HL-60/S4 treated with phorbol 12-myristate 13-acetate at 8.2 ng/mL for 4 days and 3 days (cell line): Measurements from ENCODE around the gene ZBTB16.

ENCODE experiments used
- in situ Hi-C: fragments of 300-500 bp; cut with MboI; formaldehyde crosslinking; loops from 2 replicates; pipeline ENCODE4 v1.15.0; 2022; ENCODE audit warnings: low sequenced_read_pairs

ZBTB16 gene

DNA sequence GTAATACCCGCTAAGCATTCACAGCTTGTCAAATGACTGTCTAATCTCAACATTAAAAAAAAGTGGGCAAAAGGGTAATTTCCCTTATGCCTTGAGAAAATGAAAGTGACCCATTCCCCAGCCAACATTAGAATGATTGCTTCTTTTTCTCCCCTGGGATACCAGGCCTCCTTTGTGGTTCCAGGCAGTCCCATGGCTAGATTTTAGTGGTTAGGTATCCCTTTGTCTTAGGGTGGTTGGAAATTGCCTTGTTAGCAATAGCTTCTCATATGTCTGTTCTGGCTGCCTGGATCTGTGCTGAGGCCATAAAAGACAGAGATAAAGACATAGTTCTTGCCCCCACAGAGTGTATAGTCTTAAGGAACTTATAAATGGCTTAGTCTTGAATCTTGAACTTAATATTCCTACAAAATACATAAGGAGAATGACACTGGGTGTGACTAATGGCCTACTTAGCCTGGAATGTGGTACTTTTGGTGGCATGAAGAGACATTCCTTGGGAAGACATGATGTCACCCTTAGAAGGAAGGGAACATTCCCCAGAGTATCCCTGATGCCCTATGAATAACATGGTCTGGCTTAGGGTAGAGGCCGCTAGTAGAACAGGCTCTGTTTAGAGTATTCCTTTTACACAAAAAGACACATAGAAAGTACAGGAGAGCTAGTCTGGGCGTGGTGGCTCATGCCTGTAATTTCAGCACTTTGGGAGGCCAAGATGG lies 90.3 kb downstream of the ZBTB16 start:
- in situ Hi-C loops: no loop called here

DNA sequence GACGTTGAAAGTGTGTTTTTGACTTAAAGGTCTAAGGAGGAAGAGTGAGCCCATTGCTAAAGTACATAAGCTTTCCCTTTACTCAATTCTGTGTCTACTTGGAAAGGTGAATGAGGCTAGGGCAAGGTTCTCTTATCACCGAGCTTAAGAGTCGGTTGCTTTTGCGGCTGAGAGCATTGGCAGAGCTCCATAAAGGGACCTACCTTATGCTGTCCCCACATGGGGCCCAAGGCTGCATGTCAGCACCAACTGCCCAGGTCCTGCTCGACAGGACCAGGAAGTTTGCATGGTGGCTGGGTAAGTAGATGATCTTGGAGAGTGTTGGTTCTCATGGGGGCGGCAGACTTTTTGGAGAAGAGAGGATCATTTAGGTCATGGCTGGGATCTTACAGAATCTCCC lies 91.2 kb downstream of the ZBTB16 start:
- in situ Hi-C loops: no loop called here

DNA sequence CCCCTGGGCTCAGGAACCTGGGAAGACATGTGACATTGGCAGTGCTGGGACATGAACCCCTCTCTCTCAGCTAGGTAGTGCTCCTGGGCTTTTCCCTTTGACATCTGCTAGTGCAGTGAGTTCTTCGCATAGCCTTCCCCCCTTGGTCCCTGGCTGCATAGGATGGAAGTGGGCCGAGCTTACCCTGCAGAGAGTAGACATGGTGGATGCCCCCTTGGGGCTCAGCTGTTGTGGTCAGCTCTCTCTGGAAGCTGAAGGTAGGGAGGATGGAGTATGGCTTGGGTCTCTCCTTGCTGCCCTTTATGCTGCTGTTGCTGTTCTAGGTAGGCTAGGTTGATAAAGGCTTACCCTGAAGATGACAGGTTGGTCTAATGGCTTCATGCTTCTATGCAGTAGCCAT lies 92.1 kb downstream of the ZBTB16 start:
- in situ Hi-C loops: no loop called here

DNA sequence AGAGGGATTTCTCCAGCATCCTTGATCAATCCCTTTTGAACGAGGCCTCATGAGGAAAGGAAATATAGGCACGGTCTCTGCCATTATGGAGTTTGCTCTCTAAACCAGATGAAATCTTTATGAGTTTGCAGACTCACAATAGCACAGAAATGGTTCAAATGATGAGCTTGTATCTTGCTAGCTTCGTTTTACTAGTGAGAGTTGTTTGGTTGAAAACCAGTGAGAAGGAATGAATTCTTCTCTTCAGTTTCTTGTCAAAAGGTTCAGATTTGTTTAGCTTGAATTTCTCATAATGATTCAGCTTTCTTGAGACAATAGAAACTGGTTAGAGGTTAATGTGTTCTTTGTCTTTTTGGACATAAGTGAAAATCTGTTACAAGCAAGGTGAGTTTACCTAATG lies 92.7 kb downstream of the ZBTB16 start:
- in situ Hi-C loops: no loop called here

DNA sequence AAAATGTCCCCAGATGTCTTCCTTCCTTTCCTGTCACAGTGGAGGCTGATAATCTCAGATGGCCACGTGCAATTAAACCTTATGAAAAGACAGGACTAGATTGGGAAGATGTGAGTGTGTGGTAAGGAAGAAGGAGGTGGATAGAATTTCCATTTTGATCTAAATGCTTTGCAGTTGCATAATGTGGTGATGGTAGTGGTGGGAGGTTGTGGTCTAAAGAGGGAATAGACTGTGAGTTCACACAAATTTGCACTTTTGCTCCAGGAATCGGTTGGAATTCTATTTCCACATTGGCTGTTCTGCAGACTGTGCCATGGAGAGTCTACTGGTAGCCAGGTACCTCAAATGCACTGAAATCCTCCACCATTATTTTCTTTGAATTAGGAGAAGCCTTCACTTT lies 93.3 kb downstream of the ZBTB16 start:
- in situ Hi-C loops: no loop called here

DNA sequence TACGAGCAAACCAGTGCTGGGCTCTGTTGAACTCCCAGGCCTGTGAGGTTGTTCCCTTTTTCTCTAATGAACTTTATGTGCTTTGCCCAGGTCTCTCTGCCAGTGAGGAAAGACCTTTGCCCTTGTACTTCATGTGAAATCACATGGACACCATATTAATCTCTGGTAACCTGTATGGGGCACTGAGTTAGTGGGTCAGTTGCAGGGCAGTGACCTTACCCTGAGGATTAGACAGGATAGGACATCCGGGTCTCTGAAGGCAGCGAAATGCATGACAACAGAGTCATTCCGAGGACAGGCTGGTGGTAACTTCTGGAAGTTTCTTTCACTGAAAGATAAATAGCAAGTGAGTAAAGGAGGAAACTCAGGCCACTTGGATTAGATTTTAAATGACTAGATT lies 93.7 kb downstream of the ZBTB16 start:
- in situ Hi-C loops: no loop called here

DNA sequence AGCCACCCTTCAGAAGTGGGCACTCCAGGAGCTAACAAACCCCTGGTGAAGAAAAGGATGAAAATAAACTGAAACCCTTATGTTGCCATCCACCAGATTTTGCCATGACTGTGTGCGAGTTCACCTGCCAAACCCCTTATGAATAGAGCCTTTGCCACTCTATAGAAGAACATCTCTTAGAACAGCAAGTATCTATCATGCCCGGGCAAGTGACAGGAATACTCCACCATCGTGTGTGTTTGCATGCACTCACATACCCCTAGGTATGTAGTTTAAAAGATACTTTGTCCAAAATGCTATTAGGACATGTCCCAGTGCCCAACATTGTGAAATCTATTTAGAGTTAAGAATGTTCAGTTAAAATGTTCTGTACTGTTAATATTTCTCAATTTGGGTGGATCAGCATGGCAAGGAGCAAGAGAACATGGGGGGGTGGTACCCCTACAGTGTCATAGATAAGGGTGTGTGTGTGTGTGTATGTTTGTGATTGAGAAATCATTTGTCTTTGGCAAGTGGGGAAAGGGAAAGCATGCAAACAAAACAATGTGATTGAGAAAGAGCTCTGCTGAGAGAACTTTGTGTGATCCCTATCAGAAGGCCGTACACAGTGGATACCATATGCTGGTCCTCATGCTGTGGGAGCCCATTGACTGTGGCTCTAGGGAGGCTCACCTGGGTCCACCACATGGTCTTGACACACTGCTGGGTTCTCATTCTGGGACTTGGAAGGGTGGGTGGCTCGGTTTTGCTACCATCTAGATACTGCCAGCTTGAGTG lies 94.9 kb downstream of the ZBTB16 start:
- in situ Hi-C loops: no loop called here

DNA sequence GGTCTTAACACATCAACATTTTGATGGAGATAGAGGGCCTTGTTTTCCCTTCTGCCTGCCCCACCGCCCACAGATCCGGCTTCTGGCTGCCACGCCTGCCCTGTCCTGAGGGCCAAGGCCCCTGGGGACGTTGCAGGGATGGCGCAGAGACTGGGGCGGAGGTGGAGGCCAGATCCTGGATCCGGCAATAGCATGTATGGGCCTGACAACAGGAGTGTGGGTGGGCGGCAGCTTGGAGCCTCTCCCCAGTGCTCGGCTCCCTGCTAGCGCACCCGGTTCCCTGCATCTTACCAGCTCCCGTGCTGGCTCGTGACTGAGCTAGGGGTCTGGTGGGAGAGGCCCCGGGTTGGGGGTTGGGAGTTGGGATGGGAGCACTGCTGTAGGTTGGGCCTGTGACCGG lies 95.6 kb downstream of the ZBTB16 start:
- in situ Hi-C loops: no loop called here

DNA sequence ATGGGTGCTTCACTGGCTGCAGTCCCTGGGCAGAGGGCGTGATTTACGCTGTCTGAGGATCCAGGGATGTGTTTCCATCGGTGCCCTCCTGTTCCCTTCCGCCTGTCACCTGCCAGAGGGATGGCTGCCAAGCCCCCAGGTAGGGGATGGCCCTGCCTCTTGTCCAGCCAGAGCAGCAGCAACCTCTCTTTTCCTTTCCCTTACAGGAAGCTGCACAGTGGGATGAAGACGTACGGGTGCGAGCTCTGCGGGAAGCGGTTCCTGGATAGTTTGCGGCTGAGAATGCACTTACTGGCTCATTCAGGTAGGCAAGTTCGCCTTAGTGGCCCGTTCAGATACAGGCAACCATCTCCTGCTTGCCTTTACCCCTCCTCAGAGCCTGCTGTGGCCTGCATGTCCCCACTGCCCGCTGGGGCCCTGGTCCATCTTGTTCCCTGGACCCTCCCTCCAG lies 96.6 kb downstream of the ZBTB16 start:
- in situ Hi-C loops: no loop called here

DNA sequence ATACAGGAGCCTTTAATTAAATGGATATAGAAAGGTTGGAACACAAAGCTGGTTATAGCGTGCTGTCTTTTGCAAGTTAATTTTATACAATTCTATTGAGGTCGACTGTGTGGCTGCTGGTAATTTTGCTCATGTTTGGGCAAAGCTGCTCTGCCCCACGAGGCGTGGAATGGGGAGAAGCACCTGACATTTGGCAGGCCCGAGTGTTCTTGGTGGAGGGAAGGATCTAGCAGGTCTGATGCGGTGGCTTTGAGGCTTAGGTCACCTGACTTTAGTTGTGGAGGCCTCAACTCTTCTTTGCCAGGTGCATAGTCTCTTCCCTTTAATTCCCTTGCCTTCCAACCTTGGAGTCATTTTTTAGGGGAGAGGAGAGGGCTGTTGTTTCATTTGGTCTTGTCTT lies 97.3 kb downstream of the ZBTB16 start:
- in situ Hi-C loops: no loop called here

DNA sequence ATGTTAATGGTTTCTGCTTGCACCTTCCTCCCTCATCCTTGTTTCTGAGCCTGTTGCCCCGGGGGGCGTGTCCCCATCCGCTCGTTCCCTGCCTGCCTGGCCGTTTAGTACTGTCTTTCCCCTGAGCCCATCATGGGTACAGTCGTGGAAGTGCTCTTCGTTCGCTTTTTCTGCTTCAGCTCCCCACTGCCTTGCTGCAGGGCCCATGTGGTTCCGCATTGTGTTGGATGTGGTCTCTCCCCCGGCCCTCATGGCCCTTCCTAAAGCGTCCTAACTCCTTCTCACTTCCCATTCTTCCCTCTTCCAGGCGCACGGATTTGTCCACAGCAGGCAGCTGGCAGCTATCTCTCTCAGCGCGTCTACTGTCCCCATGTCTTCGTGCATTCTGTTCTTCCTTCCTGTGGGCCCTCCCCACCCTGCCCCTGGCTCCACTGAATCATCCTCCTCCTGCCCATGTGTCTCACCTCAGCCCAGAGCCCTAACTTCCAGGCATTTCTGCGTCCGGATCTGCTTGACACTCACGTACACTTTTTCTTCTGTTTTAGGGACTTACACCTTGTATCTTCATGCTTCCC lies 98.1 kb downstream of the ZBTB16 start:
- in situ Hi-C loops: no loop called here

DNA sequence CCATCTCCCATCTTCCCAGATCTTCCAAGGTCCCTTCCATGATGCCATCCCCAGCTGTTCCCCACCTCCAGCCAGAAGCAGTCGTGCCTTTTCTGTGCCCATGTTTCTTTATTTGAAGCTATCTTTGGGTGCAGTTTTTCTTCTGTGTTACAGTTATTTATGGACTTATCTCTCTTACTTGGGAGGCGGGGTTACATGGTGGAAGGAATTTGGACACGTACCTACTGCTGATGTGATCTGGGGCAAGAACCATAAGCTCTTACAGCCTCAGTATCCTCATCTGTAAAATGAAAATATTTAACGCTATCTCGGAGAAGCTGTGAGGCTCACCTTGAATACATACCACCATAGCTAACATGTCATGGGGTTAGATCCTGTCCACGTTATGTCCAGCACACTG lies 98.9 kb downstream of the ZBTB16 start:
- in situ Hi-C loops: no loop called here

DNA sequence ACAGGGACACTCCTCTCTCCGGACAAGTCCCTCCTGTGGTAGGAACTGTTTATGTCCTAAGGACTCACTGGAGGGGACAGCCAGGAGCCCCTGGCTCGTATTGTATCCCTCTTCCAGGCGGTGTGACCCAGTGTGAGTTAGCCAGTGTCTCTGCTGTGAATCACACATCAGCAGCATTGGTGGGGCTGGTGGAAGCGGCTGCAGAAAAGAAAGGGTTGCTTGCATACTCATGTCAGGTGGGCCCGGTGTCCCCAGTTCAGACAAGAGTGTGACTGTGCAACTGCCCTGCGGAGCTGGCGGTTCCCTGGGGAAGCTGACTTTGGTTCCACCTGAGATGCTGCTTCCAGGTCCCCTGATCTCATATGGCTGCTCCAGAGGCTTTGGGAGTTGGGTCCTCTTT lies 99.4 kb downstream of the ZBTB16 start:
- in situ Hi-C loops: no loop called here

DNA sequence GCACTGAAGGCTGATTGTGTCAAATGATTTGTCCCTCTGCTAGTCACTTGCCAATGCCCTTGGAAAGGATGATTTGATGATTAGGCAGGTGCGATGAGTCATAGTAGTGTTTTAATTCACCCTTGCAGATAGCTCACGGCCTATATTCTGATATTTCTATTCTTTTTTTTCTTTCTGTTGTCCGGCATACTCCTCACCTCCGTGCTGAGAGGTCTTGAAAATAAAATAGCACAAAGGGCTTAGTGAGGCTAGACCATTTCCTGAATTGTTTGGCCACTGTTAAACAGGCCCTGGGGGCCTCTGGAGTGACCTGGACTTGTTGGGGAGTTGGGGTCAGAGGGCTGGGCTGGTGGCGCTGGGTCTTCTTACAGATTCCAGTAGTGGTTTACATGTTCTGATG lies 99.8 kb downstream of the ZBTB16 start:
- in situ Hi-C loops: no loop called here

DNA sequence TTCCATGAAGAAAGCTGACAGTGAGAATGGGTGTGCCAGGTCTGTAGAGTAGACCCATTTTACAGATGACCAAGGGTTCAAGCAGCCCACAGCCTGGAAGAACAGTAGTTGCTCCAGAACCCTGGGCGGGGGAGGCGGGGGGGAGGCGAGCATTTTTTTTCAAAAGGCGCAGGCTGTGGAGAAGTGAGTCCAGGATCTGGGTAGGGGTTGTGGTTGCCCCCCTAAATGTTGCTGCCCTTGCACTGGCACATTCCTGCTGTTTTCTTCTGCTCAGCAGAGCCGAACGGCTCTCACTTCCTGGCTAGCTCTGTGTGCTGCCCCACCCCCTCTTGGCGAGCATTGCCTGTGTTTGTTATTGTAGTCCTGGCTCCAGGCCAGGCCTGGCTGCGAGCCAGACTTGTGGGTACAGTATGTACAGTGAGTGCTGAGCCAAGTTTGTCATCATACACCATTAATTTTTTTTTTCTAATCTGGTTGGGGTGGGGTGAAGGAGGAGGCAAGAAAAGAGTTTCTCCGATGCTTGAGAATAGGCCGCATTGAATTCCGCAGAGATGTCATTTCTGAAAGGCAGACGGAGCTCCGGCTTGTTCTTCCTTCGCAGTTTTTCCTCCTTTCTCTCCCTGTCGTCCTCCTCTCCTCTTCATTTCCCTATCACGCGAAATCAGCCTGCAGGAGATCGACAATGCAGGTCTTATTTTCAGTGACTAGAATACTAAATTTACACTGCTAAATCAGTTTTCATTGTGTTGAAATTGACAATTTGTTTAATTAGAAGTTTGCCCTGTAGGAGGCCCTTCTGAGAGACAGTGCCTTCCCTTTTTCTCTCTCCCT lies 100.5 kb downstream of the ZBTB16 start:
- in situ Hi-C loops: no loop called here

DNA sequence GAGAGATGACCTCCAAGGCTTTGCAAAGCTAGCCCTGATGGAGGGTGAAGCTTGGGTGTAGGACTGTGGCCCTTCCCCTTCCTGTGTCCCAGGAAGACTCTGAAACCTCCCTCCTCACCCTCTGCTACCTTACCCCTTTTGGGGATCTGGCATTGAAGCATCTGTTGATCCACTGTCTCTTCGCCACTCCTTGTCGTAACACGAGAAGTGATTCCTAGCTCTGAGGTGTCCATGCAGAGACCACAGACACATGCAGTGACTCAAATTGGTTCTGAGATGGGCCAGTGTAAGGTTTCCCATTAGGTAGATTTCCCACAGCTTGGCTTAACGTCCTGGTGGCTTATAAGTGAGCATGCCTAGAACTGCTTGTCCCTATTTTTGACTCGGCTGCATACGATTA lies 101.4 kb downstream of the ZBTB16 start:
- in situ Hi-C loops: no loop called here

DNA sequence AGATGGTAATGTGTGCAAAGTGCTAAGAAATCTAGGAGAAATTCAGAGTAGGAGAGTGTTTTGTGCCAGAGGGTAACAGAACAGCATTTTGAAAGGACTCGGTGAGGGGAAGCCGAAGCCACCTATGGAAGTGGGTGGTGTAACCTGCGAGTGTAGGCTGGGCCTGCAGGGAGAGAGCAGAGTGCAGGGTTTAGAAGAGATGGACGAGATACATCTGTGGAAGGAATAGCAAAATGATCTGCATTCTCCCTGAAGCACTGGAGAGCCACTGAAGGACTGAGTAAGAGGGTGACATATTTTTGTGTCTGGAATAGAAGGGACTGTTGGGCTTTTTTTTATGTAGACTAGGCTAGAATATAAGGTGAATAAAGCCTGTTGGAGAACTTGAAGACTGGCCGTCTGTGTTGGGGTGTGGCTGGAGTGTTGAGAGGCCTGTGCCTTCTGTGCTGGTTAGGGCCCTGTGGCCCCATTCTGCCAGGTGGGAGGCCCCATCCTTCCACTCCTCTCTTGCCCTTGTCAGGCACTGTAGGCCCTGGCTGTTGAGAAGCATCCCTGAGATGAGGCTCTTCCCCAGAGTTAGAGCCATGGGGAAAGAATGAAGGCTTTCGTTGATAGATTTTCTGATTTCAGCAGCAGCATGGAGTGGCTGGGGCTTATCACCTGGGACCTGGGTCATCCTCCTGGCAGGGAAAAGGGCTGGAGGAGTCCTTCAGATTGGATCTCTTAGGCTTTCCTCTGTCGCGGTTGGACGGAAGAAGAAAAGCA lies 102.2 kb downstream of the ZBTB16 start:
- in situ Hi-C loops: no loop called here

DNA sequence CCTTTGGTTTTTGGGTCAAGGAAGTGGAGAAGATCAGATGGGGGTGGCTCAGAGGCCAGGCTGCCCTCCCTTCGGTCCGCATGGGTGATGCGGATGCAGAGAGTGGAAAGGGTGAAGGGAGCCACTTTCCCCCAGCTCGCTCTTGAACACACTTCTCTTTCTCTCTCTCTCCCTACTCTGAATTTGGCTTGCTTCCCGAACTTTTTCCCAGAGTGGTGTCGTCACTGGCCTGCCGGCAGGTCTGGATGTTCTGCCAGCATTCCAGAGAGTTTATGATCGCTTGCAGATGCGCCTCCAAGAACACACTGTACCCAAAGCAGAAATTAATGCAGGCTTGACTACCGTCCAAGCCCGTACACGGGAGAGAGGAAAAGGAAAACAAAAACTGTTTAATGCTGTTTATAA lies 103.2 kb downstream of the ZBTB16 start:
- in situ Hi-C loops: no loop called here

DNA sequence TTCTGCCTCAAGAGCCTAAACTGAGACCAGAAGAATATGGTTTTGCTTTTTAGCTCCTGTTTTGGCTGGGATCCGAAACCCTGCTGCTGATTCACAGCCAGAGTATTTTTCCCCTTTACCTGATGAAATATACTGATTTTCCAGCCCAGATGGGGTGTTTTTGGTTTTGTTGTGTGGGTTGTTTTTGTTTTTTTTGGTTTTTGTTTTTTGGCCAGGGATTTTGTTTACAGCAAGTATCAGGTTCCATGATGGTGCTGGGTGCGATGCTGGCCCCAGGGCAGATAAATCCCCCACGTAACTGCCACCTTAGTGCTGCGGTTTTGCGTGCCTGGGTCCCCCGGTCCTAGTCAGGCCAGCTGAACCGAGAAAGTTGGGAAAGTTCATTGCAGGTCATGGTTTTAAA lies 103.7 kb downstream of the ZBTB16 start:
- in situ Hi-C loops: no loop called here

DNA sequence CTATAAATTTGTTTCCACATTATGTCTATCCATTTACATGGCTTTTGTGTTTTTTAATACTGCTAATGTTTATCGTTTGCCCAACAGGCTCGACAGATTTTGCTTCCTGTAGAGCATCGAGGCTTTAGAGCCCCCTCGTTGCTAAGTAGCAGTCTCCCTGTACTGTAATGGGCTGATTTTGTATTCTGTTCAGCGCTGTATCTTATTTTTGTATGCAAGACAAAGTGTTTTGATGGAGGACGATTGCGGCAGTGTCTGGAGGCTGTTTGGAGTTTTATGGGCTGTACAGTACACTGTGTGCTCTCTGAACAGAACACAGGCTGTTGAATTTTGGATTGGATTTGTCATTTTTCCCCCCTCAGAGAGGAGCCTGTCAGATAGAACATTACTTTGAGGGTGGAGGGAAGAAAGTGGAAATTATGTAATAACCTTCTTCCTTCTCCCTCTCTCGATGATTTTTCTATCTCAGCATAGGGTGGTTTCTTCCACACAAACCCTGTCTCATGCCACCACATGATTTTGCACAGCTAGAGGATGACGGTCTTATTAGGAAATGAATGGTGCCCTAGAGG lies 104.4 kb downstream of the ZBTB16 start:
- in situ Hi-C loops: no loop called here
